GM23338 (cell line): Measurements from ENCODE around the gene SLC1A4. TPM values are rescaled to one million over a fixed set of nuclear protein-coding genes. Genes with fewer than 3 reads are reported as not detected.
A peak's percentile ranks its signal among the peaks of the same experiment; 100 is the strongest.

Experiments used
- ATAC-seq: fragments of 200-7000 bp; cut with Tn5 transposase; 3 replicates; pipeline ENCODE4 v1.9.1; 2020
- DNase-seq: peaks from one replicate; pipeline ENCODE4 v3.0.0-alpha.2; 2015; ENCODE audit warnings: low spot score
- H2AFZ ChIP-seq: fragments of 200-600 bp; sonication (generic); 2 replicates; pipeline ENCODE4 v1.8.0; 2016; ENCODE audit warnings: antibody characterized with exemption, mild to moderate bottlenecking, moderate library complexity
- H3F3A ChIP-seq: fragments of 200-600 bp; sonication (generic); replicated peaks from 2 replicates; pipeline ENCODE4 v1.8.0; 2017; ENCODE audit warnings: antibody characterized with exemption, mixed run types, low read depth
- H3K27ac ChIP-seq: fragments of 200-600 bp; sonication (generic); 2 replicates; pipeline ENCODE4 v1.6.1; 2016; ENCODE audit warnings: low read depth
- H3K27me3 ChIP-seq: fragments of 200-600 bp; sonication (generic); 2 replicates; pipeline ENCODE4 v1.8.0; 2016; ENCODE audit warnings: mild to moderate bottlenecking, mixed run types, moderate library complexity; ENCODE audit not compliant: insufficient read depth
- H3K36me3 ChIP-seq: fragments of 200-600 bp; sonication (generic); 2 replicates; pipeline ENCODE4 v1.8.0; 2016; ENCODE audit warnings: mild to moderate bottlenecking; ENCODE audit not compliant: insufficient read depth
- H3K4me1 ChIP-seq: fragments of 200-600 bp; sonication (generic); 2 replicates; pipeline ENCODE4 v1.8.0; 2016; ENCODE audit warnings: mild to moderate bottlenecking, moderate library complexity; ENCODE audit not compliant: insufficient read depth
- H3K4me2 ChIP-seq: fragments of 200-600 bp; sonication (generic); 2 replicates; pipeline ENCODE4 v1.7.1; 2017; ENCODE audit warnings: mixed run types
- H3K4me3 ChIP-seq: fragments of 200-600 bp; sonication (generic); 2 replicates; pipeline ENCODE4 v1.6.1; 2016; ENCODE audit warnings: mixed run types
- H3K79me2 ChIP-seq: fragments of 200-600 bp; sonication (generic); replicated peaks from 2 replicates; pipeline ENCODE4 v1.8.0; 2017; ENCODE audit warnings: mild to moderate bottlenecking; ENCODE audit not compliant: insufficient read depth
- H3K9me2 ChIP-seq: fragments of 200-600 bp; sonication (generic); 2 replicates; pipeline ENCODE4 v1.8.0; 2017; ENCODE audit not compliant: insufficient read depth
- H4K20me1 ChIP-seq: fragments of 200-600 bp; sonication (generic); replicated peaks from 2 replicates; pipeline ENCODE4 v1.8.0; 2017; ENCODE audit warnings: mild to moderate bottlenecking; ENCODE audit not compliant: insufficient read depth
- H3K27ac Mint-ChIP-seq: 2 replicates; pipeline ENCODE4 v1.8.0; 2020; ENCODE audit warnings: inconsistent platforms, mild to moderate bottlenecking, moderate library complexity, mixed read lengths
- H3K27me3 Mint-ChIP-seq: 3 replicates; pipeline ENCODE4 v1.8.0; 2022; ENCODE audit warnings: low read depth, mild to moderate bottlenecking, moderate library complexity, mixed read lengths, inconsistent platforms; ENCODE audit not compliant: insufficient read depth, poor library complexity
- H3K36me3 Mint-ChIP-seq: 3 replicates; pipeline ENCODE4 v1.8.0; 2021; ENCODE audit warnings: low read depth, mild to moderate bottlenecking, inconsistent platforms, moderate library complexity, mixed read lengths
- H3K4me1 Mint-ChIP-seq: 3 replicates; pipeline ENCODE4 v1.8.0; 2020; ENCODE audit warnings: mild to moderate bottlenecking, inconsistent platforms, mixed read lengths
- H3K4me3 Mint-ChIP-seq: 3 replicates; pipeline ENCODE4 v1.8.0; 2021; ENCODE audit warnings: moderate library complexity, mild to moderate bottlenecking, inconsistent platforms, mixed read lengths
- H3K9me3 Mint-ChIP-seq: 3 replicates; pipeline ENCODE4 v1.8.0; 2020; ENCODE audit warnings: moderate library complexity, mild to moderate bottlenecking, inconsistent platforms, mixed read lengths
- CREB1 ChIP-seq: fragments of 250-450 bp; sonication (Bioruptor Pico); IDR thresholded peaks from 2 replicates; pipeline ENCODE4 v1.5.0; 2020; ENCODE audit warnings: low read depth, mild to moderate bottlenecking, moderate library complexity
- CTCF ChIP-seq, 2 experiments: fragments of 200-600 bp in 1 of 2; sonication (generic) in 1 of 2; conservative IDR thresholded peaks; 2 replicates each; pipeline versions ENCODE4 v1.5.1 to v1.6.1; 2016 to 2017; ENCODE audit warnings: antibody characterized with exemption in 2 of 2, low read depth in 2 of 2, mild to moderate bottlenecking in 2 of 2, moderate library complexity in 1 of 2
- EZH2 ChIP-seq: fragments of 200-600 bp; sonication (generic); IDR thresholded peaks from one replicate; pipeline ENCODE4 v1.8.0; 2017; ENCODE audit warnings: antibody characterized with exemption, mild to moderate bottlenecking, low read depth; ENCODE audit not compliant: unreplicated experiment
- JUNB ChIP-seq: IDR thresholded peaks from one replicate; pipeline ENCODE4 v1.6.1; 2016; ENCODE audit warnings: antibody characterized with exemption; ENCODE audit not compliant: unreplicated experiment
- NANOG ChIP-seq: IDR thresholded peaks from 2 replicates; pipeline ENCODE4 v1.6.1; 2016; ENCODE audit warnings: antibody characterized with exemption, borderline replicate concordance
- ZNF114 ChIP-seq: fragments of 250-450 bp; sonication (Bioruptor Pico); IDR thresholded peaks from 2 replicates; pipeline ENCODE4 v1.5.0; 2020; ENCODE audit warnings: mild to moderate bottlenecking, moderate library complexity
- ZNF331 ChIP-seq: fragments of 250-450 bp; sonication (Bioruptor Pico); IDR thresholded peaks from 2 replicates; pipeline ENCODE4 v1.5.0; 2020; ENCODE audit warnings: low read depth, mild to moderate bottlenecking, moderate library complexity
- polyA plus RNA-seq: library from polyadenylated mRNA; unstranded; fragments of >200 nt; fragmentation: Nextera tagmentation; extraction: Ambion mirVana; gene quantifications from 2 replicates; pipeline ENCODE4 v1.2.1, GENCODE V29; 2016
- total RNA-seq: library from RNA; depleted of rRNA; stranded (reverse); fragments of >200 nt; shearing (Covaris generic); gene quantifications from 2 replicates; pipeline ENCODE4 v1.2.3, GENCODE V29; 2014
- TF ChIP-seq, protein P1 (sequence below): fragments of 250-450 bp; sonication (Bioruptor Pico); IDR thresholded peaks from 2 replicates; pipeline ENCODE4 v1.5.0; 2020; ENCODE audit warnings: mild to moderate bottlenecking, moderate library complexity

Gene SLC1A4
- total and polyA plus RNA-seq, 2 experiments from 2014 or later: 1.3 to 2.7 TPM

GRCh38 chr2:64998658-64999061 lies 9.5 kb downstream of the SLC1A4 start (continued):
- TF ChIP-seq, protein P1, sequence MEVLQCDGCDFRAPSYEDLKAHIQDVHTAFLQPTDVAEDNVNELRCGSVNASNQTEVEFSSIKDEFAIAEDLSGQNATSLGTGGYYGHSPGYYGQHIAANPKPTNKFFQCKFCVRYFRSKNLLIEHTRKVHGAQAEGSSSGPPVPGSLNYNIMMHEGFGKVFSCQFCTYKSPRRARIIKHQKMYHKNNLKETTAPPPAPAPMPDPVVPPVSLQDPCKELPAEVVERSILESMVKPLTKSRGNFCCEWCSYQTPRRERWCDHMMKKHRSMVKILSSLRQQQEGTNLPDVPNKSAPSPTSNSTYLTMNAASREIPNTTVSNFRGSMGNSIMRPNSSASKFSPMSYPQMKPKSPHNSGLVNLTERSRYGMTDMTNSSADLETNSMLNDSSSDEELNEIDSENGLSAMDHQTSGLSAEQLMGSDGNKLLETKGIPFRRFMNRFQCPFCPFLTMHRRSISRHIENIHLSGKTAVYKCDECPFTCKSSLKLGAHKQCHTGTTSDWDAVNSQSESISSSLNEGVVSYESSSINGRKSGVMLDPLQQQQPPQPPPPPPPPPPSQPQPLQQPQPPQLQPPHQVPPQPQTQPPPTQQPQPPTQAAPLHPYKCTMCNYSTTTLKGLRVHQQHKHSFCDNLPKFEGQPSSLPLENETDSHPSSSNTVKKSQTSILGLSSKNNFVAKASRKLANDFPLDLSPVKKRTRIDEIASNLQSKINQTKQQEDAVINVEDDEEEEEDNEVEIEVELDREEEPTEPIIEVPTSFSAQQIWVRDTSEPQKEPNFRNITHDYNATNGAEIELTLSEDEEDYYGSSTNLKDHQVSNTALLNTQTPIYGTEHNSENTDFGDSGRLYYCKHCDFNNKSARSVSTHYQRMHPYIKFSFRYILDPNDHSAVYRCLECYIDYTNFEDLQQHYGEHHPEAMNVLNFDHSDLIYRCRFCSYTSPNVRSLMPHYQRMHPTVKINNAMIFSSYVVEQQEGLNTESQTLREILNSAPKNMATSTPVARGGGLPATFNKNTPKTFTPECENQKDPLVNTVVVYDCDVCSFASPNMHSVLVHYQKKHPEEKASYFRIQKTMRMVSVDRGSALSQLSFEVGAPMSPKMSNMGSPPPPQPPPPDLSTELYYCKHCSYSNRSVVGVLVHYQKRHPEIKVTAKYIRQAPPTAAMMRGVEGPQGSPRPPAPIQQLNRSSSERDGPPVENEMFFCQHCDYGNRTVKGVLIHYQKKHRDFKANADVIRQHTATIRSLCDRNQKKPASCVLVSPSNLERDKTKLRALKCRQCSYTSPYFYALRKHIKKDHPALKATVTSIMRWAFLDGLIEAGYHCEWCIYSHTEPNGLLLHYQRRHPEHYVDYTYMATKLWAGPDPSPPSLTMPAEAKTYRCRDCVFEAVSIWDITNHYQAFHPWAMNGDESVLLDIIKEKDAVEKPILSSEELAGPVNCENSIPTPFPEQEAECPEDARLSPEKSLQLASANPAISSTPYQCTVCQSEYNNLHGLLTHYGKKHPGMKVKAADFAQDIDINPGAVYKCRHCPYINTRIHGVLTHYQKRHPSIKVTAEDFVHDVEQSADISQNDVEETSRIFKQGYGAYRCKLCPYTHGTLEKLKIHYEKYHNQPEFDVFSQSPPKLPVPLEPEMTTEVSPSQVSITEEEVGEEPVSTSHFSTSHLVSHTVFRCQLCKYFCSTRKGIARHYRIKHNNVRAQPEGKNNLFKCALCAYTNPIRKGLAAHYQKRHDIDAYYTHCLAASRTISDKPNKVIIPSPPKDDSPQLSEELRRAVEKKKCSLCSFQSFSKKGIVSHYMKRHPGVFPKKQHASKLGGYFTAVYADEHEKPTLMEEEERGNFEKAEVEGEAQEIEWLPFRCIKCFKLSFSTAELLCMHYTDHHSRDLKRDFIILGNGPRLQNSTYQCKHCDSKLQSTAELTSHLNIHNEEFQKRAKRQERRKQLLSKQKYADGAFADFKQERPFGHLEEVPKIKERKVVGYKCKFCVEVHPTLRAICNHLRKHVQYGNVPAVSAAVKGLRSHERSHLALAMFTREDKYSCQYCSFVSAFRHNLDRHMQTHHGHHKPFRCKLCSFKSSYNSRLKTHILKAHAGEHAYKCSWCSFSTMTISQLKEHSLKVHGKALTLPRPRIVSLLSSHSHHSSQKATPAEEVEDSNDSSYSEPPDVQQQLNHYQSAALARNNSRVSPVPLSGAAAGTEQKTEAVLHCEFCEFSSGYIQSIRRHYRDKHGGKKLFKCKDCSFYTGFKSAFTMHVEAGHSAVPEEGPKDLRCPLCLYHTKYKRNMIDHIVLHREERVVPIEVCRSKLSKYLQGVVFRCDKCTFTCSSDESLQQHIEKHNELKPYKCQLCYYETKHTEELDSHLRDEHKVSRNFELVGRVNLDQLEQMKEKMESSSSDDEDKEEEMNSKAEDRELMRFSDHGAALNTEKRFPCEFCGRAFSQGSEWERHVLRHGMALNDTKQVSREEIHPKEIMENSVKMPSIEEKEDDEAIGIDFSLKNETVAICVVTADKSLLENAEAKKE: no peak
- TF ChIP-seq CTCF (conservative IDR thresholded peaks at IDR 0.05; ENCODE audit: low read depth in 2 of 2) (no peak), ZNF331 (CRISPR knock-in tag) (no peak)

DNA sequence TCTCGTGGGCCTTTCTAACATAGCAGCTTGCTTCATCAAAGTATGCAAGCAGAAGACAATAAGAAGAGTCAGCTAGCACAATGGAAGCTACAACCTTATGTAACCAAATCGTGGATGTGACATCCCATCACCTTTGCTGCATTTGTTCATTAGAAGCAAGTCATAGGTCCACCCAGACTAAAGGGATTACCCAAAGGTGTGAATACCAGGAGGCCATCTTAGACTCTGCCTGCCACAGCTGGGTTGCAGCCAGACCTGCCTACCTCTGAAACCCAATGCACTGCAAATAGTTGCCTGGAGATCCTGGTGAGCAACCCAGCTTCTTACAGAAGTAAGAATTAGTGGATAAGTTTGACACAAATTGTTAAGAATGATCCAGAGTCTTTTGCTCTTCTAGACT lies 10.6 kb downstream of the SLC1A4 start:
- no peaks in the 10 kb centered on the region for H3K9me3 Mint-ChIP-seq
- Histone ChIP-seq H4K20me1 (peaks cover 2% of the 10 kb centered on the region; the same call in 1 of the 2 replicates), H3K4me2 (no peak overlapping the region), H3K36me3 (no peaks in the 10 kb centered on the region), H3K9me2 (no peaks in the 10 kb centered on the region), H3K27ac (no peak overlapping the region), H3K4me1 (peaks cover 6% of the 10 kb centered on the region; the same call in 1 of the 2 replicates), H3K79me2 (no peaks in the 10 kb centered on the region), H3K27me3 (no peaks in the 10 kb centered on the region), H2AFZ (no peak overlapping the region), H3K4me3 (no peak overlapping the region), H3F3A (no peaks in the 10 kb centered on the region)
- ATAC-seq: peak; percentile 32; the same call in 1 of the 3 replicates
- peaks cover 9% of the 10 kb centered on the region for H3K4me1 Mint-ChIP-seq
- no peak overlapping the region for H3K27ac Mint-ChIP-seq
- H3K27me3 Mint-ChIP-seq: peaks cover 9% of the 10 kb centered on the region
- no peak for DNase-seq
- no peak overlapping the region for H3K4me3 Mint-ChIP-seq
- H3K36me3 Mint-ChIP-seq: no peaks in the 10 kb centered on the region
- TF ChIP-seq JUNB (no peak), NANOG (no peak), ZNF114 (no peak), CREB1 (CRISPR knock-in tag) (no peak), EZH2 (no peak)
- TF ChIP-seq, protein P1: no peak
